ENCODE results near the gene PAX9. TPM values are rescaled to one million over a fixed set of nuclear protein-coding genes. Genes with fewer than 3 reads are reported as not detected.
"Not testable (repeated sequence)": the region's sequence is repeated elsewhere in the genome, so short reads cannot be mapped to it uniquely, and the experiment has no call there.

PAX9 gene
- polyA plus RNA-seq, 4 donors: 0.03 to 0.04 TPM; not detected in 2

DNA sequence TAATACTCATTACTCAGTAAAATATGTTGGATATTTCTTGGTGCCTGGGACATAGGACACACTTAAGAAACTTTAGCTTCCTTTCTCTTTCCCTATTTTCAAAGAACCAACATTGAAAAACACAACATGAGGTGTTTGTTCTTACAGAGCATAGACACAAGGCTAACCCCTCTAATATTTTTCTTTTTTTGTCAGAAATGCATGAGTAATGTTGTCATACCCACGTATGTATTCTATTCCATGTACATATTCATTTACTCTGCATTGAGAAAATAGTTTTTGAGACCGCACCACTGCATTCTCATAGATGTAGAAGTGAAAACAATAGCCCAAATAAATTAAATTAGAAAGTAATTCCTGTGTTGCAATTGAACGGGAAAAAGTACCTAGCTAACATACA is 13.0 kb downstream of the PAX9 start:
- no peaks in the 10 kb centered on the region for H3K4me1 ChIP-seq (ENCODE audit: control insufficient read depth in 3 of 3, insufficient read depth in 2 of 3, low read depth in 1 of 3, low read length in 2 of 3)
- H3K9me3 ChIP-seq (ENCODE audit: control insufficient read depth in 2 of 2, insufficient read depth in 1 of 2, low read depth in 1 of 2, low read length in 1 of 2): no peaks in the 10 kb centered on the region
- DNase-seq: no peak
- no peak for FAIRE-seq
- peaks cover 0 to 9% (median 5%) of the 10 kb centered on the region in 3 donors for H3K27me3 ChIP-seq (ENCODE audit: control insufficient read depth in 3 of 3, insufficient read depth in 3 of 3, low read length in 3 of 3)
- H3K27ac ChIP-seq (ENCODE audit: low read depth in 1 of 3, low read length in 2 of 3): no peak overlapping the region
- H3K36me3 ChIP-seq (ENCODE audit: control insufficient read depth in 3 of 3, insufficient read depth in 2 of 3, low read depth in 1 of 3, low read length in 3 of 3): no peaks in the 10 kb centered on the region
- no peak overlapping the region for H3K4me3 ChIP-seq (ENCODE audit: low read depth in 1 of 3, low read length in 3 of 3)
- WGBS, 3 donors: 75 to 85% (median 81%) methylated on average over 3 of the region's 3 CpGs

- 55 to 59% (median 56%) methylated on average over 6 of the region's 6 CpGs for WGBS, 3 donors
- H3K4me1 ChIP-seq (ENCODE audit: control insufficient read depth in 3 of 3, insufficient read depth in 2 of 3, low read depth in 1 of 3, low read length in 2 of 3): no peaks in the 10 kb centered on the region
- no peak for FAIRE-seq
Observed at GRCh38 chr14:36675581-36675980, 13.9 kb downstream of the PAX9 start.

DNA sequence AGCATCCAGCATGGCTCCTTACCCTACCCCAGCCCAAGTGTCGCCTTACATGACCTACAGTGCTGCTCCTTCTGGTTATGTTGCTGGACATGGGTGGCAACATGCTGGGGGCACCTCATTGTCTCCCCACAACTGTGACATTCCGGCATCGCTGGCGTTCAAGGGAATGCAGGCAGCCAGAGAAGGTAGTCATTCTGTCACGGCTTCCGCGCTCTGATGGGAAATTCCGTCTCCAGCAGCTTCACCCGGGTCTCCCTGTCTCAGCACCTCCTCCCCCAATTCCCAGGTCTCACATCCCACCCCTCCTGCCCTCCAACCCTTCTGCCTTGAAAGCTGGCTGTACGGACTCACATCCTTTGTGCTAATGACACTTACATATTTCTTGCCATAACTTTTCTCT is 14.6 kb downstream of the PAX9 start:
- DNase-seq (no peak), FAIRE-seq (no peak)
- 22 to 49% (median 40%) methylated on average over 10 of the region's 10 CpGs for WGBS, 3 donors
- Histone ChIP-seq H3K4me3 (ENCODE audit: low read depth in 1 of 3, low read length in 3 of 3) (no peak overlapping the region), H3K9me3 (ENCODE audit: control insufficient read depth in 2 of 2, insufficient read depth in 1 of 2, low read depth in 1 of 2, low read length in 1 of 2) (no peaks in the 10 kb centered on the region), H3K27ac (ENCODE audit: low read depth in 1 of 3, low read length in 2 of 3) (no peak overlapping the region), H3K36me3 (ENCODE audit: control insufficient read depth in 3 of 3, insufficient read depth in 2 of 3, low read depth in 1 of 3, low read length in 3 of 3) (no peaks in the 10 kb centered on the region), H3K4me1 (ENCODE audit: control insufficient read depth in 3 of 3, insufficient read depth in 2 of 3, low read depth in 1 of 3, low read length in 2 of 3) (no peaks in the 10 kb centered on the region), H3K27me3 (ENCODE audit: control insufficient read depth in 3 of 3, insufficient read depth in 3 of 3, low read length in 3 of 3) (peaks cover 0 to 9% (median 5%) of the 10 kb centered on the region in 3 donors)

More at GRCh38 chr14:36675581-36675980, 13.9 kb downstream of the PAX9 start:
- Histone ChIP-seq H3K4me3 (ENCODE audit: low read depth in 1 of 3, low read length in 3 of 3) (no peak overlapping the region), H3K27me3 (ENCODE audit: control insufficient read depth in 3 of 3, insufficient read depth in 3 of 3, low read length in 3 of 3) (peaks cover 0 to 9% (median 5%) of the 10 kb centered on the region in 3 donors), H3K9me3 (ENCODE audit: control insufficient read depth in 2 of 2, insufficient read depth in 1 of 2, low read depth in 1 of 2, low read length in 1 of 2) (no peaks in the 10 kb centered on the region), H3K36me3 (ENCODE audit: control insufficient read depth in 3 of 3, insufficient read depth in 2 of 3, low read depth in 1 of 3, low read length in 3 of 3) (no peaks in the 10 kb centered on the region), H3K27ac (ENCODE audit: low read depth in 1 of 3, low read length in 2 of 3) (no peak overlapping the region)
- no peak for DNase-seq

GRCh38 chr14:36682338-36682737 is 20.7 kb downstream of the PAX9 start:
- Histone ChIP-seq H3K36me3 (ENCODE audit: control insufficient read depth in 3 of 3, insufficient read depth in 2 of 3, low read depth in 1 of 3, low read length in 3 of 3) (no peaks in the 10 kb centered on the region), H3K4me1 (ENCODE audit: control insufficient read depth in 3 of 3, insufficient read depth in 2 of 3, low read depth in 1 of 3, low read length in 2 of 3) (no peaks in the 10 kb centered on the region), H3K27me3 (ENCODE audit: control insufficient read depth in 3 of 3, insufficient read depth in 3 of 3, low read length in 3 of 3) (peaks cover 0 to 2% (median 0%) of the 10 kb centered on the region in 3 donors), H3K9me3 (ENCODE audit: control insufficient read depth in 2 of 2, insufficient read depth in 1 of 2, low read depth in 1 of 2, low read length in 1 of 2) (no peaks in the 10 kb centered on the region), H3K27ac (ENCODE audit: low read depth in 1 of 3, low read length in 2 of 3) (no peak overlapping the region), H3K4me3 (ENCODE audit: low read depth in 1 of 3, low read length in 3 of 3) (no peak overlapping the region)
- DNase-seq: no peak
- 93 to 95% (median 93%) methylated on average over 4 of the region's 4 CpGs for WGBS, 3 donors
- FAIRE-seq: no peak

DNA sequence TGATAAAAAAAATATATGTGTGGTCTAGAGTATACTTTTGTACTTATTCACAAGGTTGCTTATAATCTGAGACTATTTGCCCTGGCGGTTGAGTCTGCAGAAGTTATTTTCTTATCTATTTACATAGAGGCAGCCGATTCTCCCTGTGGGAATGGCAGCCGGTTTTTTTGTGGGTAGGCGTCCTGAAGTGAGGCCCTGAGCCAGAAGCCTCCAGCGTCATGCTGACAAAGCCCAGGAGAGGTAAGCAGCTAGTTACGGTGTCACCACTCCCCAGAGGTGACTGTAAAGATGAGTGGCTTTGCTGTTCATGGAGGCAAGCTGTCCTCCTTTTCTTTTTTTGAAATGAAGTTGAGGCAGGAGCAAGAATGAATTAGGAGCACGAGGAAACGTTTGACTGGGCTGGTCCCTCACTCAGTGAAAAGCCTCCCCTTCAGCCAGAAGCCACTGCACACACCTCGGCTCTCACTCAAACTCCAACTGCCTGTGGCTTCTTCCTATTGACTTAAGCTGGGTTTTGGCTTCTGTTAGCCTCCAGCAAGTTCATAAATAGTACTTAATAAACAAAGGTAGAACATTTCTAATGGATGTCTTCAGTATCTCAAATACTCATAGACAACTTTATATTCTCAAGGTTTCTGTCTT is 21.5 kb downstream of the PAX9 start:
- H3K4me3 ChIP-seq (ENCODE audit: low read depth in 1 of 3, low read length in 3 of 3): no peak overlapping the region
- DNase-seq: no peak
- 64 to 76% (median 72%) methylated on average over 9 of the region's 9 CpGs for WGBS, 3 donors
- H3K36me3 ChIP-seq (ENCODE audit: control insufficient read depth in 3 of 3, insufficient read depth in 2 of 3, low read depth in 1 of 3, low read length in 3 of 3): no peaks in the 10 kb centered on the region
- H3K9me3 ChIP-seq (ENCODE audit: control insufficient read depth in 2 of 2, insufficient read depth in 1 of 2, low read depth in 1 of 2, low read length in 1 of 2): no peaks in the 10 kb centered on the region
- FAIRE-seq: no peak
- no peak overlapping the region for H3K27ac ChIP-seq (ENCODE audit: low read depth in 1 of 3, low read length in 2 of 3)
- peaks cover 0 to 2% (median 0%) of the 10 kb centered on the region in 3 donors for H3K27me3 ChIP-seq (ENCODE audit: control insufficient read depth in 3 of 3, insufficient read depth in 3 of 3, low read length in 3 of 3)
- H3K4me1 ChIP-seq (ENCODE audit: control insufficient read depth in 3 of 3, insufficient read depth in 2 of 3, low read depth in 1 of 3, low read length in 2 of 3): no peaks in the 10 kb centered on the region

DNA sequence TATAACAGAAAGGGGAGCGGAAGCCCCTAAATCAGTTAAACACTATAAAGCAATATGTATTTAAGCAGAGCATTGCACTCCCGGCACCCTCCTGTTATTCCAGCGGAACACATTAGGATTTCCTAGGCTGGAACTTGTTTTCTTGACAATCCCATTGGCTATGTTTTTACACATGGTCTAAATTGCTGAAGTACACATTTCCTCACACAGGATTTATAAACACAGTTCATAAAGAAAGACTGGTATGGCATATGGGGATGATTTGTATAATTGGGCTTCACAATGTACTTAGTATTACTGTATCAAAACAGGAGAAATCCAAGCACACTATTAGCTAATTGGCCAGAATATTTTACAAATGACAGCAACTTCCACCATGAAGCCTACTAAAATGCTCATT is 23.3 kb downstream of the PAX9 start:
- Histone ChIP-seq H3K9me3 (ENCODE audit: control insufficient read depth in 2 of 2, insufficient read depth in 1 of 2, low read depth in 1 of 2, low read length in 1 of 2) (no peaks in the 10 kb centered on the region), H3K27me3 (ENCODE audit: control insufficient read depth in 3 of 3, insufficient read depth in 3 of 3, low read length in 3 of 3) (peaks cover 0 to 2% (median 0%) of the 10 kb centered on the region in 3 donors), H3K27ac (ENCODE audit: low read depth in 1 of 3, low read length in 2 of 3) (no peak overlapping the region), H3K4me1 (ENCODE audit: control insufficient read depth in 3 of 3, insufficient read depth in 2 of 3, low read depth in 1 of 3, low read length in 2 of 3) (no peaks in the 10 kb centered on the region), H3K4me3 (ENCODE audit: low read depth in 1 of 3, low read length in 3 of 3) (no peak overlapping the region), H3K36me3 (ENCODE audit: control insufficient read depth in 3 of 3, insufficient read depth in 2 of 3, low read depth in 1 of 3, low read length in 3 of 3) (no peaks in the 10 kb centered on the region)
- no peak for FAIRE-seq
- 87 to 95% (median 93%) methylated on average over 3 of the region's 3 CpGs for WGBS, 3 donors
- DNase-seq: no peak

- Histone ChIP-seq H3K27ac (ENCODE audit: low read depth in 1 of 3, low read length in 2 of 3) (no peak overlapping the region), H3K27me3 (ENCODE audit: control insufficient read depth in 3 of 3, insufficient read depth in 3 of 3, low read length in 3 of 3) (peaks cover 0 to 2% (median 0%) of the 10 kb centered on the region in 3 donors), H3K36me3 (ENCODE audit: control insufficient read depth in 3 of 3, insufficient read depth in 2 of 3, low read depth in 1 of 3, low read length in 3 of 3) (no peaks in the 10 kb centered on the region), H3K4me1 (ENCODE audit: control insufficient read depth in 3 of 3, insufficient read depth in 2 of 3, low read depth in 1 of 3, low read length in 2 of 3) (no peaks in the 10 kb centered on the region), H3K9me3 (ENCODE audit: control insufficient read depth in 2 of 2, insufficient read depth in 1 of 2, low read depth in 1 of 2, low read length in 1 of 2) (no peaks in the 10 kb centered on the region), H3K4me3 (ENCODE audit: low read depth in 1 of 3, low read length in 3 of 3) (no peak overlapping the region)
- DNase-seq (no peak), FAIRE-seq (no peak)
- WGBS, 3 donors: 17 to 37% (median 20%) methylated on average over 1 of the region's 1 CpG
Observed at GRCh38 chr14:36690311-36691040, 28.8 kb downstream of the PAX9 start.

GRCh38 chr14:36699420-36699819 is 37.8 kb downstream of the PAX9 start:
- not testable (repeated sequence) for H3K9me3 ChIP-seq (ENCODE audit: control insufficient read depth in 2 of 2, insufficient read depth in 1 of 2, low read depth in 1 of 2, low read length in 1 of 2); H3K4me1 ChIP-seq (ENCODE audit: control insufficient read depth in 3 of 3, insufficient read depth in 2 of 3, low read depth in 1 of 3, low read length in 2 of 3); H3K36me3 ChIP-seq (ENCODE audit: control insufficient read depth in 3 of 3, insufficient read depth in 2 of 3, low read depth in 1 of 3, low read length in 3 of 3); H3K4me3 ChIP-seq (ENCODE audit: low read depth in 1 of 3, low read length in 3 of 3); DNase-seq; H3K27ac ChIP-seq (ENCODE audit: low read depth in 1 of 3, low read length in 2 of 3); FAIRE-seq; H3K27me3 ChIP-seq (ENCODE audit: control insufficient read depth in 3 of 3, insufficient read depth in 3 of 3, low read length in 3 of 3)
- 49 to 69% (median 60%) methylated on average over 7 of the region's 7 CpGs for WGBS, 3 donors

All from small intestine (tissue), 7 donors.